Right lobe of liver (tissue), 4 donors: ENCODE measurements around the gene USP40.

Experiments
- POLR2A ChIP-seq: fragments of 450-650 bp; IDR thresholded peaks from one replicate; pipeline ENCODE4 v1.6.1; 2017; ENCODE audit warnings: antibody characterized with exemption, mild to moderate bottlenecking
- TF ChIP-seq, protein P1 (sequence below), 4 donors: fragments of 200-600 bp in 3 of 4; fragments of 450-650 bp in 1 of 4; IDR thresholded peaks; one replicate each; pipeline versions ENCODE4 v1.5.1 to v1.8.0; 2016 to 2022; ENCODE audit warnings: antibody characterized with exemption in 4 of 4, mild to moderate bottlenecking in 2 of 4
- donor health status: DM: no; HTN: no; CAD: no.
- donor health status: DM: no; HTN: no; CAD: no.
- donor health status: DM: no; HTN: yes; CAD: no.

DNA sequence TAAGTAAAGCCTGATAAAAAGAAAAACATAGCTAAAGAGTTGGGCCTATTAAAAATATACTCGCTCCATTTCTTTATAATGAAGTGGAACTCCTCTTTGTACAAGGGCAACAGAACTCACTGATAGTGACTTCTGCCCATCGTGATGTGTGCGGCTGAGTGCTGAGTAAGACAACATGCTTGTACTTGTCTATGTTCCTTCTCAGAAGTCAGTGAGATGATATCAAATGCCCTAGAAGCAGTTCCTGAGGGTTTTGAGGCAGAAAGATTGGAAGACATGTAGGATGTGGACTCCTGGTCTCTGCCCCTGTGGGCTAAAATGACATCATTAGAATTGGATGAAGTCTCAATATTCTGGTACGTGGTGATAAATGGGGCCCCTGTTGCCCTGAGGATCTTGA lies 73.8 kb downstream of the USP40 start:
- no peak for TF ChIP-seq POLR2A
- TF ChIP-seq, protein P1, sequence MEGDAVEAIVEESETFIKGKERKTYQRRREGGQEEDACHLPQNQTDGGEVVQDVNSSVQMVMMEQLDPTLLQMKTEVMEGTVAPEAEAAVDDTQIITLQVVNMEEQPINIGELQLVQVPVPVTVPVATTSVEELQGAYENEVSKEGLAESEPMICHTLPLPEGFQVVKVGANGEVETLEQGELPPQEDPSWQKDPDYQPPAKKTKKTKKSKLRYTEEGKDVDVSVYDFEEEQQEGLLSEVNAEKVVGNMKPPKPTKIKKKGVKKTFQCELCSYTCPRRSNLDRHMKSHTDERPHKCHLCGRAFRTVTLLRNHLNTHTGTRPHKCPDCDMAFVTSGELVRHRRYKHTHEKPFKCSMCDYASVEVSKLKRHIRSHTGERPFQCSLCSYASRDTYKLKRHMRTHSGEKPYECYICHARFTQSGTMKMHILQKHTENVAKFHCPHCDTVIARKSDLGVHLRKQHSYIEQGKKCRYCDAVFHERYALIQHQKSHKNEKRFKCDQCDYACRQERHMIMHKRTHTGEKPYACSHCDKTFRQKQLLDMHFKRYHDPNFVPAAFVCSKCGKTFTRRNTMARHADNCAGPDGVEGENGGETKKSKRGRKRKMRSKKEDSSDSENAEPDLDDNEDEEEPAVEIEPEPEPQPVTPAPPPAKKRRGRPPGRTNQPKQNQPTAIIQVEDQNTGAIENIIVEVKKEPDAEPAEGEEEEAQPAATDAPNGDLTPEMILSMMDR (IDR thresholded peaks at IDR 0.05) = no peak
